ENCODE results near the gene YTHDF1. TPM values are rescaled to one million over a fixed set of nuclear protein-coding genes. Genes with fewer than 3 reads are reported as not detected.

YTHDF1 gene
- total RNA-seq, 1 experiment from 2014 or later: 85.4 TPM

GRCh38 chr20:63179687-63180568 is 36.0 kb downstream of the YTHDF1 start:
- Mint-ChIP-seq H3K27ac (peak overlapping the region in 1 of 3 experiments; percentile 61; a peak in 2 of 7 replicates), H3K4me1 (peaks cover 16 to 36% of the 10 kb centered on the region in 2 experiments), H3K27me3 (ENCODE audit: low read depth) (peaks cover 46% of the 10 kb centered on the region), H3K36me3 (ENCODE audit: insufficient read depth in 1 of 3, low read depth in 3 of 3) (peaks cover 0 to 1% (median 0%) of the 10 kb centered on the region in 3 experiments; a peak in 2 of 7 replicates), H3K9me3 (no peaks in the 10 kb centered on the region), H3K4me3 (peak overlapping the region; percentile 59 to 76)
- Histone ChIP-seq H3K9ac (ENCODE audit: extremely low read depth, insufficient read length, low read length) (no peak overlapping the region), H3K4me1 (ENCODE audit: insufficient read depth, low read length) (no peaks in the 10 kb centered on the region), H3K4ac (ENCODE audit: low read depth, low read length) (no peak overlapping the region), H2BK20ac (ENCODE audit: low read depth, low read length, poor library complexity, severe bottlenecking) (no peak overlapping the region), H2AK5ac (ENCODE audit: insufficient read length, low read length) (no peak overlapping the region), H2BK12ac (ENCODE audit: insufficient read length, low read depth, low read length) (no peak overlapping the region), H3K79me1 (ENCODE audit: insufficient read depth, low read depth, low read length, poor library complexity, severe bottlenecking) (no peaks in the 10 kb centered on the region), H4K91ac (ENCODE audit: insufficient read length, low read depth, low read length) (no peak overlapping the region), H3K79me2 (ENCODE audit: insufficient read depth, low read length) (no peaks in the 10 kb centered on the region), H3K14ac (ENCODE audit: insufficient read depth, low read length) (no peak overlapping the region), H3K23me2 (ENCODE audit: insufficient read length, low read depth, low read length, poor library complexity, severe bottlenecking) (peaks cover 8% of the 10 kb centered on the region), H2BK15ac (ENCODE audit: low read depth, low read length) (no peak overlapping the region), H3K27ac (ENCODE audit: insufficient read length, low read depth, low read length) (no peak overlapping the region), H3K27me3 (ENCODE audit: insufficient read depth, low read length) (peaks cover 21% of the 10 kb centered on the region; the same call in 1 of the 2 replicates), H3K56ac (ENCODE audit: insufficient read length, low read depth, low read length) (no peak overlapping the region), H3K9me3 (ENCODE audit: control insufficient read depth, low read depth, low read length) (no peaks in the 10 kb centered on the region), H2AFZ (ENCODE audit: low read length) (no peak overlapping the region), H4K5ac (ENCODE audit: insufficient read length, low read depth, low read length) (no peak overlapping the region), H3T11ph (ENCODE audit: low read length) (no peak overlapping the region), H3K23ac (ENCODE audit: insufficient read length, low read depth, low read length) (no peak overlapping the region), H3K18ac (ENCODE audit: insufficient read length, low read depth, low read length) (no peak overlapping the region), H2BK5ac (ENCODE audit: insufficient read length, low read length) (no peak overlapping the region), H4K8ac (replicated peaks; ENCODE audit: insufficient read length, low read depth, low read length) (no peak overlapping the region), H3K4me2 (ENCODE audit: insufficient read depth, insufficient read length, low read length) (peak overlapping the region; percentile 22), H4K20me1 (ENCODE audit: control insufficient read depth, insufficient read depth, insufficient read length) (peaks cover 2% of the 10 kb centered on the region), H2BK120ac (ENCODE audit: low read depth, low read length, poor library complexity, severe bottlenecking) (no peak overlapping the region)
- DNase-seq: no peak
- no CpG with 5 or more reads among the region's 14 CpGs for WGBS (ENCODE audit: extremely low coverage, insufficient read length, low lambda C conversion rate)
- no peak for TF ChIP-seq CTCF (conservative IDR thresholded peaks at IDR 0.05)
